ENCODE data around the gene HRCT1.

HRCT1 gene

GRCh38 chr9:35858458-35858857 lies 47.5 kb upstream of the HRCT1 start:
- Histone ChIP-seq H3K4me1 (ENCODE audit: insufficient read depth, low read length) (no peaks in the 10 kb centered on the region), H3K4me3 (ENCODE audit: low read depth in 1 of 2, low read length in 2 of 2) (no peak overlapping the region), H3K36me3 (ENCODE audit: insufficient read depth, low read length) (no peaks in the 10 kb centered on the region), H2AFZ (ENCODE audit: low read depth, low read length) (no peak overlapping the region), H3K27me3 (ENCODE audit: insufficient read depth, low read length, poor library complexity) (no peaks in the 10 kb centered on the region), H3K79me2 (ENCODE audit: insufficient read depth, low read length) (no peaks in the 10 kb centered on the region), H3K9ac (ENCODE audit: low read depth, low read length) (no peak overlapping the region), H3K4me2 (ENCODE audit: insufficient read depth, low read length) (no peak overlapping the region), H3K9me3 (ENCODE audit: insufficient read depth, low read length, severe bottlenecking) (no peaks in the 10 kb centered on the region), H3K27ac (ENCODE audit: low read length) (no peak overlapping the region), H4K20me1 (ENCODE audit: insufficient read depth, low read length) (no peaks in the 10 kb centered on the region; the same call in 1 of the 2 replicates)
- DNase-seq, result no peak
- no peak for ATAC-seq (ENCODE audit: insufficient read depth, low read depth)
- TF ChIP-seq EZH2 (IDR thresholded peaks at IDR 0.05; ENCODE audit: borderline replicate concordance, low read depth, low read length, severe bottlenecking) (no peak), CTCF (IDR thresholded peaks at IDR 0.05; ENCODE audit: borderline replicate concordance, extremely low read depth, low read length, poor library complexity, severe bottlenecking) (no peak)

- H2AFZ ChIP-seq (ENCODE audit: low read depth, low read length), result no peak overlapping the region
- TF ChIP-seq CTCF (IDR thresholded peaks at IDR 0.05; ENCODE audit: borderline replicate concordance, extremely low read depth, low read length, poor library complexity, severe bottlenecking) (no peak), EZH2 (IDR thresholded peaks at IDR 0.05; ENCODE audit: borderline replicate concordance, low read depth, low read length, severe bottlenecking) (no peak)
- DNase-seq, result no peak
These were observed 46.6 kb upstream of the HRCT1 start for GRCh38 chr9:35859310-35859989.

GRCh38 chr9:35859990-35860339 lies 46.0 kb upstream of the HRCT1 start:
- no peaks in the 10 kb centered on the region for H3K27me3 ChIP-seq (ENCODE audit: insufficient read depth, low read length, poor library complexity)
- no peak for TF ChIP-seq EZH2 (IDR thresholded peaks at IDR 0.05; ENCODE audit: borderline replicate concordance, low read depth, low read length, severe bottlenecking)
- no peaks in the 10 kb centered on the region for H3K79me2 ChIP-seq (ENCODE audit: insufficient read depth, low read length)
- H3K4me2 ChIP-seq (ENCODE audit: insufficient read depth, low read length), result no peak overlapping the region
- no peak overlapping the region for H3K9ac ChIP-seq (ENCODE audit: low read depth, low read length)
- ATAC-seq (ENCODE audit: insufficient read depth, low read depth) (no peak), DNase-seq (no peak)
- no peaks in the 10 kb centered on the region for H4K20me1 ChIP-seq (ENCODE audit: insufficient read depth, low read length)
- H3K4me3 ChIP-seq (ENCODE audit: low read depth in 1 of 2, low read length in 2 of 2), result no peak overlapping the region
- H3K27ac ChIP-seq (ENCODE audit: low read length), result no peak overlapping the region
- H3K4me1 ChIP-seq (ENCODE audit: insufficient read depth, low read length), result no peaks in the 10 kb centered on the region
- no peaks in the 10 kb centered on the region for H3K9me3 ChIP-seq (ENCODE audit: insufficient read depth, low read length, severe bottlenecking)
- no peak overlapping the region for H2AFZ ChIP-seq (ENCODE audit: low read depth, low read length)
- no peaks in the 10 kb centered on the region for H3K36me3 ChIP-seq (ENCODE audit: insufficient read depth, low read length)

More at GRCh38 chr9:35859310-35859989, 46.6 kb upstream of the HRCT1 start:
- Histone ChIP-seq H3K4me2 (ENCODE audit: insufficient read depth, low read length) (no peak overlapping the region), H3K4me1 (ENCODE audit: insufficient read depth, low read length) (no peaks in the 10 kb centered on the region), H3K27me3 (ENCODE audit: insufficient read depth, low read length, poor library complexity) (no peaks in the 10 kb centered on the region), H3K9me3 (ENCODE audit: insufficient read depth, low read length, severe bottlenecking) (no peaks in the 10 kb centered on the region), H3K9ac (ENCODE audit: low read depth, low read length) (no peak overlapping the region), H3K36me3 (ENCODE audit: insufficient read depth, low read length) (no peaks in the 10 kb centered on the region), H3K4me3 (ENCODE audit: low read depth in 1 of 2, low read length in 2 of 2) (no peak overlapping the region), H4K20me1 (ENCODE audit: insufficient read depth, low read length) (no peaks in the 10 kb centered on the region), H3K79me2 (ENCODE audit: insufficient read depth, low read length) (no peaks in the 10 kb centered on the region), H3K27ac (ENCODE audit: low read length) (no peak overlapping the region)
- ATAC-seq (ENCODE audit: insufficient read depth, low read depth), result peak; percentile 31; the same call in 1 of the 3 replicates

- ATAC-seq (ENCODE audit: insufficient read depth, low read depth) (no peak), DNase-seq (no peak)
- H3K36me3 ChIP-seq (ENCODE audit: insufficient read depth, low read length), result no peaks in the 10 kb centered on the region
- H3K9me3 ChIP-seq (ENCODE audit: insufficient read depth, low read length, severe bottlenecking), result no peaks in the 10 kb centered on the region
- no peaks in the 10 kb centered on the region for H3K27me3 ChIP-seq (ENCODE audit: insufficient read depth, low read length, poor library complexity)
- no peak overlapping the region for H2AFZ ChIP-seq (ENCODE audit: low read depth, low read length)
- no peaks in the 10 kb centered on the region for H3K79me2 ChIP-seq (ENCODE audit: insufficient read depth, low read length)
- no peak overlapping the region for H3K27ac ChIP-seq (ENCODE audit: low read length)
- no peak overlapping the region for H3K4me2 ChIP-seq (ENCODE audit: insufficient read depth, low read length)
- TF ChIP-seq EZH2 (IDR thresholded peaks at IDR 0.05; ENCODE audit: borderline replicate concordance, low read depth, low read length, severe bottlenecking) (no peak), CTCF (IDR thresholded peaks at IDR 0.05; ENCODE audit: borderline replicate concordance, extremely low read depth, low read length, poor library complexity, severe bottlenecking) (no peak)
- H3K4me3 ChIP-seq (ENCODE audit: low read depth in 1 of 2, low read length in 2 of 2), result no peak overlapping the region
- H3K9ac ChIP-seq (ENCODE audit: low read depth, low read length), result no peak overlapping the region
- H3K4me1 ChIP-seq (ENCODE audit: insufficient read depth, low read length), result no peaks in the 10 kb centered on the region
- H4K20me1 ChIP-seq (ENCODE audit: insufficient read depth, low read length), result no peaks in the 10 kb centered on the region
These were observed 44.7 kb upstream of the HRCT1 start for GRCh38 chr9:35861161-35861897.
